Skin epidermis (tissue), 12 donors: Measurements from ENCODE around the gene LPAR4.
"Not testable (repeated sequence)": the region's sequence is repeated elsewhere in the genome, so short reads cannot be mapped to it uniquely, and the experiment has no call there.

Experiments
- H3K27ac ChIP-seq, 21 experiments: fragments of 200-600 bp; sonication (generic) in 11 of 21; one replicate each; pipeline ENCODE4 v1.5.0; 2020; ENCODE audit warnings: mild to moderate bottlenecking in 3 of 21, inconsistent platforms in 2 of 21, moderate library complexity in 2 of 21
- H3K4me3 ChIP-seq, 7 experiments: fragments of 200-600 bp; sonication (generic) in 2 of 7; one replicate each; pipeline ENCODE4 v1.5.0; 2020; ENCODE audit warnings: inconsistent platforms in 2 of 7, mild to moderate bottlenecking in 2 of 7, moderate library complexity in 1 of 7

Gene LPAR4, protein sequence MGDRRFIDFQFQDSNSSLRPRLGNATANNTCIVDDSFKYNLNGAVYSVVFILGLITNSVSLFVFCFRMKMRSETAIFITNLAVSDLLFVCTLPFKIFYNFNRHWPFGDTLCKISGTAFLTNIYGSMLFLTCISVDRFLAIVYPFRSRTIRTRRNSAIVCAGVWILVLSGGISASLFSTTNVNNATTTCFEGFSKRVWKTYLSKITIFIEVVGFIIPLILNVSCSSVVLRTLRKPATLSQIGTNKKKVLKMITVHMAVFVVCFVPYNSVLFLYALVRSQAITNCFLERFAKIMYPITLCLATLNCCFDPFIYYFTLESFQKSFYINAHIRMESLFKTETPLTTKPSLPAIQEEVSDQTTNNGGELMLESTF

DNA sequence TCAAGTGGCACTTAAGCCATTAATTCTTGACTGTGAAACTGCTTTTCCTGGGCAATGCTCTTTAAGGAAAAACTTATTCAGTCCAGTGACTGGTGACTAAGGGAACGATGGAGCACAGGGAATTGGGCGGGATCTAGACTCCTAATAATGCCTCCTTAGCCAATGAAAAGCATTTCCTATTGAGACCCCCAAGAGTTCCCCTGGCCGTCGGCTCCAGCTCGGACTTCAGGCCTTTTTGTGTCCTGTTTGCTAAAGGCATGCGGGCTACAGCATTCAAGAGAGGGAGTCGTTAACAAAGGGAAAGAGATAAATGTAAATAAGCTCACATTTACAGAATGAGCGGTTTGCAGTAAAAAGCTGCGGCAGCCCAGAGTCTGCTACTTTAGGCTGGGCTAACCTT is at the start of gene LPAR4:
LPAR4 (plus strand) TSS at position 232 of the 400 bp plus-strand sequence. CDS start 7,150 bp downstream, outside the sequence.
- no peak within 1 kb of the TSS for H3K27ac ChIP-seq
- peak within 1 kb of the TSS in 3 of 7 experiments; percentile 7 to 21 (median 19) for H3K4me3 ChIP-seq

DNA sequence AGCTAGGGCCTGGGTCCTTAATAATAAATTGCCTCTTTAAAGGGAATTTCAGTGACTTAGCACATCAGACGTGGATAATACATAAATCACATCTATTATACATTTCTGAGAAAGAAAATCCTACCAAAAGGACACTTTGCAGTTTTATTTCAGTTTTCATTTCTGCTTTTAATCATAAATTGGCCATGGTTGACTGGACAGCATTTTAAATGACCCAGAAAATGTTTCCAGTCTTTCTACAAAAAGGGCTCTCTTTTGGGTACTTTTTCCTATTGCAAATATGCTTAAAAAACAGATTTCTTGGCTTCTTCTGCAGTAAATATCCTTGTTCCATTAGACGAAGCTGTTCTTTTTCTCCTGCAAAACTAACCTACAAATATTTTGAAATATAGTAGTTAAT is 41.4 kb upstream of the LPAR4 start:
- H3K27ac ChIP-seq: no peak overlapping the region
- no peak overlapping the region for H3K4me3 ChIP-seq

DNA sequence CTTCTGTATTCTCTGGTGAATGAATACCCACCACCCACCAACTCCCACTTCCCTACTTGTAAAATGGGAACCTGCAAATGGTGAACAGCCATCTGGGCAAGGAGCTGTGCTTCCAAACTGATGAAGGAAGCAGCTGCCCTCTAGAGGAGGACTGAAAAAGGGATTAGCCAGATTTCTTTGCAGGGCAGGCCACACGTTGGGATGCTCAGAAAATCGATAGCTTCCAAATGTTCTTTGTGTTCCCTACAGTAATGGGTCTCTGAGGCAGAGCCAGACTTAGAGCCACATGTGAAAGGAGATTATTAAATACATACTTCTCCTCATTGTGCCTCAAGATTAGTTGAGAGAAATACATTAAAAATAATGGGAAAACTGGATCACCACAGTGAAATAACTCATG is 39.3 kb upstream of the LPAR4 start:
- H3K4me3 ChIP-seq: no peak overlapping the region
- H3K27ac ChIP-seq: no peak overlapping the region

DNA sequence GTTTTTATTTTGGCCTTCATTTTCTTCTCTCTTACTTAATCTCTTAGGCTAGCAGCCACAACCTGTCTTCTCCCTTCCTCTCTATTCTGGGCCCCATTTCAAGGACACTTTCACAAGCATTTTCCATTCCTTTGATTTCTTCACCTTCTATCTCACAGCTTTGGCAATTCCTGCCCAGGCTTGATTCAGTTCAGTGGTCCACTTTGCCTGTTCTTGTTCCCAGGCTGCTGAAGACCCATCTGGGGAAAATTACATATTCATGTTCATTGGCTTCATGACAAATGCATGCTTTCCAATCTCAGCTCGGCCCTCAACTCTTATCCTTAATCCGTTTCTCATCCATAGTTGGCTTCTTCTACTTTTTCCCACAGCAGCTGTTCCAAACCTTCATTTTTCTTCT is 38.7 kb upstream of the LPAR4 start:
- Histone ChIP-seq H3K27ac (no peak overlapping the region), H3K4me3 (no peak overlapping the region)

DNA sequence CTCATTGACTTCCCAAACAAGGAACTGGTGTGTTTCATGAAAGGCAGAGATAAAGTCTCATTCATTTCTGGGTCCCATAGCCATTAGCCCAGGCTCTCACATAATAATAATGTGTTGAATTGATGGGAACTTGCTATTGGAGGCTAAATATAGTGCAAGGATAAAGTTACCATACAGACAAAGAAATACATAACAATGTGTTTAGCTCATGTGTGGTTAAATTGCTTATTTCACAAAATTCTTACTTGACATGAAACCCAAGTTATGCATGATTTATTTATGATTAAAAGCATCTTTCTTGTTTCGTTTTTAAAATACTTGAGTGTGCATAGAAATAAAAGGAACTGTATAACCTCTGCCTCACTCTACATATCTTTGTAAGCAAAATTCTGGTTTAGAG is 37.3 kb upstream of the LPAR4 start:
- H3K27ac ChIP-seq: no peak overlapping the region

DNA sequence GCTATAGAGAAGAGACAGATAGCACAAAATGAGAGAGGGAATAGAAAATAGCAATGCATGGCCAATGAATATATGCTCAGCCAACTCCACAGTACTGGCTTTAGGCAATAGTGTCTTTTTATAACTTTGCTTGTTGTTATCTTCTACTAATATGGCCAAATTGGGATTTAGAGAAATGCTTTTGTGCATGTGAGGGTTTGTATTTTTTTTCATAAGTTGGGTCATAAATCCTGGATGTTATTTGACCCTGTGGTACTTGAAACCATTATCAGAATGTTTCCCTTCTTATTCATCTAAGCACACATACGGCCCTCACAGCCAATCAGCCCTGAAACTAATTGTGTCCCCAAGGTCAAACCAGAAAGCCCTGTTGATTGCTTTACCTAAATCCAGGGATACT is 35.2 kb upstream of the LPAR4 start:
- no peak overlapping the region for H3K27ac ChIP-seq

More for the DNA sequence above, 37.3 kb upstream of the LPAR4 start:
- no peak overlapping the region for H3K4me3 ChIP-seq

DNA sequence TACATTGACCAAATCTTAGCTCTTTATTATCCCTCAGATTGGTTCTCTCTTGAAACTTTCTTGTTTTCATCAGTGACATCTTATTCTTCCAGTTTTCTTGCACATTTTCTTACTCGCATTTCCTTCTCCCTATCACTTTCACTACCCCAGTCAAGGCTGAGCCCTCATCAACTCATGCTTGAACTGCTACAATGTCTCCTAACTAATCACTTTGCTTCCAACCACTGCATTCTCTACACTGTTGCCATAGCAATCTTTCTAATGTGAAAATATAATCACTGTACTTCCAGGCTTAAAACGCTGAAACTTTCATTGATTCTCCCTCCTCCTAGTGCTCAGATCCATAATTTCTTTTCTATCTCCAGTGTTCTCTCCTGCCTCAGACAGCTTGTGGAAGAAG is 22.2 kb upstream of the LPAR4 start:
- H3K27ac ChIP-seq: no peak overlapping the region
- no peak overlapping the region for H3K4me3 ChIP-seq

More for the DNA sequence above, 35.2 kb upstream of the LPAR4 start:
- H3K4me3 ChIP-seq: no peak overlapping the region

DNA sequence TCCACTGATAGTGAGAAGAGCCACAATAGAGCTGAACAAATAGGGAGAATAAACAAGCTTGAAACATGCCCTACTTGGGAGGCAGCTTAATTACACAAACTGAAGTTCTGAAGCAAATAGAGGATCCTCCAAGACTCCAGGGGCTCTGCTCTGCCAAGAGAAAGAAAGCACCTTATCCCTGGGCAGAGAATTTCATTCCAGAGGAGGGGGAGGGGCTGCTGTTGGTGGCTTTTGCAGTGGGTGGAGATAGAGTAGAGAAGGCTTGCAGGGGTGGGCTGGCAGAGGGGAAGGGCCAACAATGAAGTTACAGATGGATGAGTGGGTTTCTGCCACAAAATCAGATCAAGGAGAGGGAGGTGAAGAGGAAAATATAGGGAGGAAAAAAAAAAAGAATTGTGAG is 1.0 kb upstream of the LPAR4 start:
- H3K27ac ChIP-seq: no peak overlapping the region
- no peak overlapping the region for H3K4me3 ChIP-seq

DNA sequence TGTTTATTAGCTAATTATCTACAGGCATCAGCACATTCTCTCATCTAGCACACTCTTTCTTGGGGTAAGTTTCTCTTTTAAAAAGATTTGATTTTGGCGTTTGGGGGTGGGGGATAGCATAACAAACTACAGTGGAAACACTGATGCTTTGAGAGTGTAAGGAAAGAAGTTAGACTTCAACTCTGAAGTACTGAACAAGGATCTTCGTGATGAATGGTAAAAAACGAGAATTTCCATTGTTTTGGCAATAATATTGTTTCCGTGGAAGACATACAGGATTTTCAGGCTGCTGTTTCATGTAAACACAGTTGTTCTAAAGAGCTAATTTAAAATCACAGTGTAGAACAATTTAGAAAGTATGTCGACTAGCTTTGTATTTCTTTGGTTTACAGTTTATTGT is 451 bp downstream of the LPAR4 start:
- peak overlapping the region in 2 of 7 experiments; percentile 7 to 21 for H3K4me3 ChIP-seq
- H3K27ac ChIP-seq: no peak overlapping the region

DNA sequence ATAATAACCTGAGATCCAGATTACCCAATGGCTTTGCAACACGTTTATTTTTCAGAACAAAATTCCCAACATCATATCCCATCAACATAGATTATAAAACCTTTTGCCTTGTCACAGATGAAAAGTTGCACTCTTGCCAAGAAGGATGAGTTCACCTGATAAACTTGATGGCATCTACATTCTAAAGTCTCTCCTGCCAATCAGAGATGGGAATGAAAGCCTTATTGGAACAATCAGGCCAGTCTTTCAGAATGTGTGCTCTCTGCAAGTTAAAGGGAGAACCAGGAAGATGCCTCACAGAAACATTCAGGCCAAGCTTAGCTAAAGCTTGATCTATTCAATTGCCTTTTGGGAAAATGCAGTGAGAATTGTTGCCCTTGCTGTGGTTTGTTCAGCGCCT is 1.3 kb downstream of the LPAR4 start:
- H3K27ac ChIP-seq: no peak overlapping the region
- no peak overlapping the region for H3K4me3 ChIP-seq

DNA sequence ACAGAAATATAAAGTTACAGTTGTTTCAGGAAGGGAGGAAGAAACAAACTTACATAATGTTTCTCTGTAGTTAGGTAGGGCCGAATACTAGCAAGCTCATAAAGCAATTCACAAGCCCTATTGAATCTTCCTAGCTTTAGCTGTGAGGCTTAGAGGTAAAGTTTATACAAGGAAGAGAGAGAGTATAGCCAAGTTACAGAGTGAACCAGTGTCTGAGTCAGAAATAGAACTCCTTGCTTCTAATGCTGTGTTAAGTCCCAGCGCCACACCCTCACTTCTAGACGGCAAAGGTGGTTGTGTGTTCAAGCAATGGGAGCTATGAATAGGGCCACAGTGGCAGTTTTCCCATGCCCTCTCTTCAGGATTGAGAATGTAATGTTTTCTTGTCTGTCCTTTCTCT is 6.1 kb downstream of the LPAR4 start:
- Histone ChIP-seq H3K27ac (no peak overlapping the region), H3K4me3 (no peak overlapping the region)

DNA sequence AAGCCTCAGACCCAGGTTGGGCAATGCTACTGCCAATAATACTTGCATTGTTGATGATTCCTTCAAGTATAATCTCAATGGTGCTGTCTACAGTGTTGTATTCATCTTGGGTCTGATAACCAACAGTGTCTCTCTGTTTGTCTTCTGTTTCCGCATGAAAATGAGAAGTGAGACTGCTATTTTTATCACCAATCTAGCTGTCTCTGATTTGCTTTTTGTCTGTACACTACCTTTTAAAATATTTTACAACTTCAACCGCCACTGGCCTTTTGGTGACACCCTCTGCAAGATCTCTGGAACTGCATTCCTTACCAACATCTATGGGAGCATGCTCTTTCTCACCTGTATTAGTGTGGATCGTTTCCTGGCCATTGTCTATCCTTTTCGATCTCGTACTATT is 7.4 kb downstream of the LPAR4 start:
- H3K27ac ChIP-seq: no peak overlapping the region
- H3K4me3 ChIP-seq: no peak overlapping the region

DNA sequence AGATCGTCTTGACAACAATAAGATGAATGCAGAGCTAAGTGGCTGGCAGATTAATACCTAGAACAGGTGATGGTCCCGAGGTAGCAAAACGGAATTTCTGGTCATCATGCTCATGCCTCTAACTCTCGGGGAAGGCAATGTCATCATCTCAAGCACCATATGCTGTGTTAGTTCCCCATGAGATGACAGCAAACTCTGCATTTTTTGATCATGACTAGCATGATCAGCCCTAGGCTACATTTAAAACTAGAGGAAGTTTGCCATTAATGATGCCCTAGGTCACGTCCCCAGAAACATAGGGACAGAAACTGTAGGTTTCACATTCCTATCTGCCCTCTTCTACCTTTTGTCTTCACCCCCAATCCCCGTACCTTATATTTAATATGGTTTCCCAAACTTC is 11.6 kb downstream of the LPAR4 start:
- Histone ChIP-seq H3K4me3 (no peak overlapping the region), H3K27ac (no peak overlapping the region)

DNA sequence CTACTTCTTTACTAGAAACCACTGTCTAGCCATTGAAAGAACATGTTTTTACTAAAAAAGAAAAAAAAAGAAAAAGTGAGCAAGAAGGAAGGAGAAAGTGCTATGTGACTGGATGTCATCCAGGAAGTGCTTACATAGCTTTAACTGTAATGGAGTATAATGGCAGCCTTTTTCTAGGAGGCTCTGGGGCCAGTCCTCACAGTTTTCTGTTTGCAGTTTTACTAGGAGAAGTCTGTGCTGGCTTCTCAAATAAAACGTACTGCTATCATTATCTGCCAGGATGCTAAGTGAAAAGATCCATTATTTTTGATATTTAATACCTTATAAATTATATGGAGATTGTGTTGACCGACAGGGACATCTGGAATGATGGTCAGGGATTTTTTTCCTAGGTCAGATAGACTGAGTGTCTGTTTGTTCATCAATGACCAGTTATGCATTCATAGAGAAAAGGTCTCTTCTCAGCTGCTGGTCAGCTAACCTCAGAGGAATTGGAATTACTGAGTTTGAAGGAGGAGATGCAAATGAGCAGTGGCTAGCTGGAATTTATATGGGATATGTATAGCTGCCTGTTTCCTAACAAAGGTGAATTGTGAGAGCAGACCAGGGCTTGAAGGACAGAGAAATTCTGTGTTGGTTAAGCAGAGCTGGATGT is 21.7 kb downstream of the LPAR4 start:
- Histone ChIP-seq H3K4me3 (no peak overlapping the region), H3K27ac (no peak overlapping the region)

DNA sequence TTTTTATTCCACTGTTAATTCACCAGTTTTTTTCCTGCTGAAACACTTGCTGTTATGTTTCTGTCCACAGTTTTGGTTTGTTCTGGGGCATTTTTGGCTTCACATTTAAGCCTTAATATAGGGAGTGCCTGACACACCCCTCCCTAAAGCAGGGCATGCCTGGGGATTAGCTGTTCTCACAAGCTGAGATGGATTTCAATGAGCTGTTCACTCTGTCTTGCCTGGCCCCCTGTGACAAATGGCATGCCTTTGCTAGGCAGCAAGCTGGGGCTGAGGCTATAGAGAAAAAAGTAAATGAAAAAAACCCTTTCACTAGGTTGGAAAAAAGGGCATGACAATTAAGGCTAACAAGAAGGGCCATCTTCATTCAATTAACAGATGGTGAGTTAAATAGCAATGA is 22.4 kb downstream of the LPAR4 start:
- Histone ChIP-seq H3K4me3 (no peak overlapping the region), H3K27ac (no peak overlapping the region)

DNA sequence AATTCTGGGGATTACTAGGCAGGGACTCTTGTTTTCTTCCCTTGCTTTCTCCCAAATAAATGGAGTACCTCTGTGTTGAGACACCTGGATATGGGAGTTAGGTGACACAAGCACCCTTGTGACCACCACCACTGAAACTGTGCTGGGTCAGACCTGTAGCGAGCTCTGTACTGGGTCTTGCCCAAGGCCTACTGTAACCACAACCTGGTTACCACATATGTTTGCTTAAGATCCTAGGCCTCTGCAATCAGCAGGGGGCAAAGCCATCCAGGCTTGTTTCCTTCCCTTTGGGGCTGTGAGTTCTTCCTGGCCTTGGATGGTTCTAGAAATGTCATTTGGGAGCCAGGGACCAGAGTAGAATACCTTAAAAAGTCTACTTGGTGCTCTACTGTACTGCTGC is 49.4 kb downstream of the LPAR4 start:
- Histone ChIP-seq H3K4me3 (no peak overlapping the region), H3K27ac (no peak overlapping the region)

DNA sequence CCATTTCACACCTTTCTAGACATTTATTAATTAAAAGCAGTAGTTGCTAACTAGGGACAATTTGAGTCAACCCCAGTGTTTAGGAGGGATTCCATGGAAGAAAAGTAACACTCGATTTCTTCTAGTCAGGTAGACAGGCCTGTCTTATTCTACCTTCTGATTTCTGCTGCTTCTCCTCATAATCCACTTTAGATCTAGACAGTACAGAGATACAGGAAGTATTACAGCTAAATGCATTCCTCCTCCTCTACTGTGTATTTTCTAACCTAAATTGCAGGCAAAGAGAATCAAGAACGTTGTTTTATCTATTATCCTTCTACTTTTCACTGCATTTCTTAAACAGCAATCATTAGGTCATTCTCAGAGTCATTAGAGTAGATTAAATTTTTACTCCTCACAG is 52.6 kb downstream of the LPAR4 start:
- no peak overlapping the region for H3K27ac ChIP-seq
- no peak overlapping the region for H3K4me3 ChIP-seq

DNA sequence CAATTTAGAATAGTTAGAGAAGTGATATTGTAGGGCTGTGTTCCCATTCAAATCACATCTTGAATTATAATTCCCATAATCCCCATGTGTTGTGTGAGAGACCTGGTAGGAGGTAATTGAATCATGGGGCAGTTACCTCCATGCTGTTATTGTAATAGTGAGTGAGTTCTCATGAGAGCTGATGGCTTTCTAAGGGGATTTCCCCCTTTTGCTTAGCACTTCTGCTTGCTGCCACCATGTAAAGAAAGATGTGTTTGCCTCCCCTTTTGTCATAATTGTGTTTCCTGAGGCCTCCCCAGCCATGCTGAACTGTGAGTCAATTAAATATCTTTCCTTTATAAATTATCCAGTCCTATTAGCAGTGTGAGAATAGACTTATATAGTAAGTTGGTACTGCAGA is 53.2 kb downstream of the LPAR4 start:
- no peak overlapping the region for H3K27ac ChIP-seq
- no peak overlapping the region for H3K4me3 ChIP-seq

DNA sequence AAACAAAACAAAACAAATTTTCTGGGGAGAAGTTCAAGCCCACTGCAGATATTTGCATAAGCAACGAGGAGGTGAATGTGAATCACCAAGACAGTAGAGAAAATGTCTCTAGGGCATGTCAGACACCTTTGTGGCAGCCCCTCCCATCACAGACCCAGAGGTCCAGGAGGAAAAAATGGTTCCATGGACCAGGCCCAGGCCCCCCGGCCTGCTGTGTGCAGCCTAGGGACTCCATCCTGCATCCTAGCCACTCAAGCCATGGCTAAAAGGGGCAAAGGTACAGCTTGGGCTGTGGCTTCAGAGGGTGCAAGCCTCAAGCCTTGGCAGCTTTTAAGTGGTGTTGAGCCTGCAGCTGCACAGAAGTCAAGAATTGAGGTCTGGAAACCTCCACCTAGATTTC is 54.0 kb downstream of the LPAR4 start:
- H3K4me3 ChIP-seq: no peak overlapping the region

DNA sequence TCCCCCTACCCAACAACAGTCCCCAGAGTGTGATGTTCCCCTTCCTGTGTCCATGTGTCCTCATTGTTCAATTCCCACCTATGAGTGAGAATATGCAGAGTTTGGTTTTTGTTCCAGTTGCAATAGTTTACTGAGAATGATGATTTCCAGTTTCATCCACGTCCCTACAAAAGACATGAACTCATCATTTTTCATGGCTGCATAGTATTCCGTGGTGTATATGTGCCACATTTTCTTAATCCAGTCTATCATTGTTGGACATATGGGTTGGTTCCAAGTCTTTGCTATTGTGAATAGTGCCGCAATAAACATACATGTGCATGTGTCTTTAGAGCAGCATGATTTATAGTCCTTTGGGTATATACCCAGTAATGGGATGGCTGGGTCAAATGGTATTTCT is 55.0 kb downstream of the LPAR4 start:
- H3K27ac ChIP-seq, H3K4me3 ChIP-seq: not testable (repeated sequence)

More for the DNA sequence above, 54.0 kb downstream of the LPAR4 start:
- H3K27ac ChIP-seq: no peak overlapping the region
